Activated CD4-positive, alpha-beta memory T cell treated with anti-CD3 and anti-CD28 coated beads, Interleukin-2, amount 10 ng/mL, durations not matched to agents 7 days and 5 days (primary cell): Measurements from ENCODE around the gene ADPRHL1. TPM values are rescaled to one million over a fixed set of nuclear protein-coding genes. Genes with fewer than 3 reads are reported as not detected.

Source experiments
- CTCF ChIA-PET: fragments of 350-600 bp; sonication (Branson Sonifier 250); formaldehyde crosslinking; loops from one replicate; lab custom pipeline; 2021; ENCODE audit warnings: antibody characterized with exemption, inconsistent platforms; lab: Charles Lee
- POLR2A ChIA-PET: fragments of 350-600 bp; sonication (Branson Sonifier 250); formaldehyde crosslinking; loops from one replicate; lab custom pipeline; 2021; ENCODE audit warnings: antibody characterized with exemption; lab: Charles Lee
- DNase-seq: peaks from one replicate; pipeline ENCODE4 v3.0.0-alpha.2; 2020
- H3K27ac Mint-ChIP-seq: one replicate; pipeline ENCODE4 v1.8.0; 2021; ENCODE audit warnings: mild to moderate bottlenecking, mixed read lengths
- H3K27me3 Mint-ChIP-seq: one replicate; pipeline ENCODE4 v1.8.0; 2021; ENCODE audit warnings: mixed read lengths
- H3K36me3 Mint-ChIP-seq: one replicate; pipeline ENCODE4 v1.8.0; 2021; ENCODE audit warnings: low read depth, mixed read lengths
- H3K4me1 Mint-ChIP-seq: one replicate; pipeline ENCODE4 v1.8.0; 2021; ENCODE audit warnings: mixed read lengths
- H3K4me3 Mint-ChIP-seq: one replicate; pipeline ENCODE4 v1.8.0; 2021; ENCODE audit warnings: mild to moderate bottlenecking, mixed read lengths
- H3K9me3 Mint-ChIP-seq: one replicate; pipeline ENCODE4 v1.8.0; 2021; ENCODE audit warnings: mixed read lengths
- total RNA-seq, 2 experiments: library from RNA; stranded (reverse); gene quantifications; one replicate each; pipeline ENCODE4 v1.2.3, GENCODE V29; 2021

Gene ADPRHL1
- under 1 TPM; 0.71 to 0.75 TPM for total RNA-seq

DNA sequence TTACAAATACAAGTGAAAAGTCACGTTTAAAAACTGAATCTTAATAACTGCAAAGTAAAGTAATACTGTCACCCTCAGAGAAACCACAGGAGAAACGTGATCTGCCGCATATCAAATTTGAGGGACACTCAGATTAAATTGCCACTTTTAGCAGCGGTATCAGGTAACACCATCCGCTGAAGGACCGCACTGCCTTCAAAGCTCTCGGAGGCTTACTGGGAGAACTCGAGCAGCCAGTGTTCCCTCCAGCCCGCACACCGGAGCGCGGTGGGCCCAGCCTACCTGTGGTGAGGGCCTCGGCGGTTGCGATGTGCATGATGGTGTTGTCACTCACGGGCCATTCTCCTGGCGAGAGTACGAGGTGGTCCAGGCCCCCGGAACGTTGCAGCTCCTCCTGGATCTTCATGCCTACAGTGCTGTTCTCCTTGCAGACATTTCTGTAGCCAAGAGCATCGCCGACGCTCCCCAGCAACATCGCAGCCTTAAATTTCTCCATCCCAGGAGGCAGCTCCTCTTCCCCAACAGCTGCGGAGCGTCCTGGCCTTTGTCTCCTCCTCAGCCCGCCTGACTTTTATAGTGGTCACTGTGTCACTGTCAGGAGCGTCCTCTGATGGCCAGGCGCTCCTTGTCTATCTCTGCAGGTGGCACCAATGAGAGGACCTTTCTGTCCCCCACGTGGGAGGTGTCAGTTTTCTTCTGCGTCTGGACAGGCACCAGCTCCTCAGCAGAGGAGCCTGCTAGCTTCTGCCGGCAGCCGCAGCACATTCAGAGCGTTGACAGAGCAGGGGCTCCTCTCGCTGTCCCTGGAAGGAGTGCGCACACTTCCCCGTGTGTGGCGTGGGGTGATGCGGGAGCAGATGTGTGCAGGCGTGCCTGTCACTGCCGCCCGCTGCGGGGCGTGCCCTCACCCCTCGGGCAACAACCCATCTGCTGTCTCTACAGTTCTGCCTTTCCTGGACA, at the start of gene ADPRHL1:
ADPRHL1 (minus strand) TSS at position 547 of the 960 bp plus-strand sequence; CDS start at position 496, 51 bp downstream.
- ChIA-PET POLR2A (interaction anchor here (1.6 kb wide), 1 partner anchor 36 kb away, joined by 4 read pairs; no protein-coding TSS in a partner anchor), CTCF (no interaction called here)
- no peak within 1 kb of the TSS for H3K27ac Mint-ChIP-seq
- peaks cover 3% of the 10 kb centered on the region for H3K36me3 Mint-ChIP-seq
- no peaks in the 10 kb centered on the region for H3K27me3 Mint-ChIP-seq
- H3K9me3 Mint-ChIP-seq = no peaks in the 10 kb centered on the region
- no peaks in the 10 kb centered on the region for H3K4me1 Mint-ChIP-seq
- no peak within 1 kb of the TSS for H3K4me3 Mint-ChIP-seq
- DNase-seq = no peak

DNA sequence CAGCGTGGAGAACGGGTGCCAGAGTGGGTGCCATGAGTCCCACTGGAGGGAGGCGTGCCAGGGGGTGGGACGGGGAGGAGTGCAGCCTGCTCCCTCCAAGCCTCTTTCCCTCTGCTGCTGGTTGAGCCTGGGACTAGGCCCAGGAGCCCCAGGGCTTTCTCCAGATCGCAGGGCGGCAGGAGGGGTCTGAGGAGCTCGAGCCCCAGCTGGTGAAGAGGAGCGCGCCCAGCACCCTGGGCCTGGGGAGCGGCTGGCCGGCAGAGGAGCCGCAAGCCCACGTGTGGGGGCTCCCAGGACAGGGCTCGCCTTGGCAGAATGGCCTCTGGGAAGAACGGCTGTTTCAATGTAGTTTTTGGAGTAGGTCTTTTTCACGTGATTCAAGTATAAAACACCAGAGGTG, 49.4 kb upstream of the ADPRHL1 start:
- Mint-ChIP-seq H3K27me3 (no peaks in the 10 kb centered on the region), H3K9me3 (no peaks in the 10 kb centered on the region), H3K4me3 (no peak overlapping the region), H3K27ac (no peak overlapping the region), H3K4me1 (no peaks in the 10 kb centered on the region), H3K36me3 (peaks cover 45% of the 10 kb centered on the region)
- DNase-seq = no peak
- ChIA-PET POLR2A (no interaction called here), CTCF (no interaction called here)

DNA sequence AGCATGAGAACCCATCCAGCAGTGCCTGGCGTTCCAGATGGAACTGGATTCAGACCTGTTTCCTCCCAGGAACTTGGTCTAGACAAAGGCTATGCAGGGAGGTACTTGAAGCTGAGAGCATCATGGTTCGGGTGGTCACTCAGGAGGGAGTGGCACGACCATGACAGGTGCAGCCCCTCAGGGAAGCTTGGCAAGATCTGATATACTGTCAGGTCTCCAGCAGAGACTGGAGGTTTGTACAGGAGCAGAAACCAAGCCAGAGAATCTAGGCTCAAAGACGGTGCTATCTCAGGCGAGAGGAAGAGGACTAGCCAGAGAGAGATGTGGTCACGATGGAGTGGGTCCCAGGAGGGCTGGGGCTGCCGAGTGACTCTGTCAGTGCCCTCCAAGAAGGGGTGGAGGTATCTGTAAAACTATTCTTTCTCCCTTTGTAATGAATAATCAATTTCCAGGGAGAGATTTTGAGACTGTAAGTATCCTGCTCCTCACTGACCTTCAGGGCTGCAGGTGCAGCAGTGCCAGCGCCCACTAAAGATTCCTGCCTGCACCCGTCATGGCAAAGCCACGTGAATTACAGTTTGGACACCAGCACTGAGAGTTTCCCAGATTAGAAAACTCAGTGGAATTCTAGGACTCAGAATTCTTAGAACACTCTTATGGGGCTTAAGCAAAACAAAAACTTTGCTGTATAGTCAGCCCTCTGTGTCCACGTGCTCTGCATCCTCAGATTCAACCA, 47.4 kb upstream of the ADPRHL1 start:
- ChIA-PET CTCF (no interaction called here), POLR2A (interaction anchor here (1.3 kb wide), 1 partner anchor 10 kb away, joined by 3 read pairs; the partner anchor contains the start of gene DCUN1D2)
- Mint-ChIP-seq H3K9me3 (no peaks in the 10 kb centered on the region), H3K4me3 (no peak overlapping the region), H3K4me1 (peaks cover 9% of the 10 kb centered on the region), H3K27me3 (no peaks in the 10 kb centered on the region), H3K36me3 (peaks cover 60% of the 10 kb centered on the region), H3K27ac (no peak overlapping the region)
- no peak for DNase-seq

DNA sequence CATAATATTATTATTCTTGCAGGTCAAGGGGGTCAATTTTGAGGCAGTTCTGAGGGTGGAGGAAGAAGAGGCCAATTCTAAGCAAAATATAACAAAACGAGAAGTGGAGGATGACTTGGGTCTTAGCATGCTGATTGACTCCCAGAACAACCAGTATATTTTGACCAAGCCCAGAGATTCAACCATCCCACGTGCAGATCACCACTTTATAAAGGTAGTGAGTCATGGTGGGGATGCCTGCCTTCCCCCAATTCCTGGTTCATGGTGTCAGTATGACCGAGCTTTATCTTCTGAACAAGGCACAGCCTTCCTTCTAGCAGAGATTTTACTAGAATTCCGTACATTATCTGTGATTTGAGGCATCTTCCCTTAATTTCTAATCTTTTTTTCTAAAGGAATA, 46.6 kb upstream of the ADPRHL1 start:
- Mint-ChIP-seq H3K27ac (no peak overlapping the region), H3K4me1 (peaks cover 16% of the 10 kb centered on the region), H3K27me3 (no peaks in the 10 kb centered on the region), H3K9me3 (no peaks in the 10 kb centered on the region), H3K4me3 (no peak overlapping the region), H3K36me3 (peaks cover 62% of the 10 kb centered on the region)
- POLR2A ChIA-PET = interaction anchor here (1.3 kb wide), 1 partner anchor 10 kb away, joined by 3 read pairs; the partner anchor contains the start of gene DCUN1D2
- DNase-seq = no peak
- CTCF ChIA-PET = no interaction called here

GRCh38 chr13:113498905-113499304, 45.6 kb upstream of the ADPRHL1 start:
- H3K9me3 Mint-ChIP-seq = no peaks in the 10 kb centered on the region
- CTCF ChIA-PET = no interaction called here

DNA sequence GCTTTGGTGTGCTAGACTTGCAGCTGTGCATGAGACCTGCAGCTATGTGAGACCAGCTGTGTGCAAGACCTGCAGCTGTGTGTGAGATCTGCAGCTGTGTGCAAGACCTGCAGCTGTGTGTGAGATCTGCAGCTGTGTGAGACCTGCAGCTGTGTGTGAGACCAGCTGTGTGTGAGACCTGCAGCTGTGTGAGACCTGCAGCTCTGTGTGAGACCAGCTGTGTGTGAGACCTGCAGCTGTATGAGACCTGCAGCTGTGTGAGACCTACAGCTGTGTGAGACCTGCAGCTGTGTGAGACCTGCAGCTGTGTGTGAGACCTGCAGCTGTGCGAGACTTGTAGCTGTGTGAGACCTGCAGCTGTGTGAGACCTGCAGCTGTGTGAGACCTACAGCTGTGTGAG, 43.9 kb upstream of the ADPRHL1 start:
- ChIA-PET POLR2A (no interaction called here), CTCF (no interaction called here)
- Mint-ChIP-seq H3K27me3 (no peaks in the 10 kb centered on the region), H3K27ac (no peak overlapping the region), H3K4me1 (peaks cover 39% of the 10 kb centered on the region), H3K4me3 (no peak overlapping the region), H3K9me3 (no peaks in the 10 kb centered on the region), H3K36me3 (peaks cover 53% of the 10 kb centered on the region)
- DNase-seq = no peak

More at GRCh38 chr13:113498905-113499304, 45.6 kb upstream of the ADPRHL1 start:
- Mint-ChIP-seq H3K4me3 (no peak overlapping the region), H3K27ac (no peak overlapping the region), H3K27me3 (no peaks in the 10 kb centered on the region), H3K36me3 (peaks cover 57% of the 10 kb centered on the region), H3K4me1 (peaks cover 25% of the 10 kb centered on the region)
- DNase-seq = no peak
- POLR2A ChIA-PET = no interaction called here

DNA sequence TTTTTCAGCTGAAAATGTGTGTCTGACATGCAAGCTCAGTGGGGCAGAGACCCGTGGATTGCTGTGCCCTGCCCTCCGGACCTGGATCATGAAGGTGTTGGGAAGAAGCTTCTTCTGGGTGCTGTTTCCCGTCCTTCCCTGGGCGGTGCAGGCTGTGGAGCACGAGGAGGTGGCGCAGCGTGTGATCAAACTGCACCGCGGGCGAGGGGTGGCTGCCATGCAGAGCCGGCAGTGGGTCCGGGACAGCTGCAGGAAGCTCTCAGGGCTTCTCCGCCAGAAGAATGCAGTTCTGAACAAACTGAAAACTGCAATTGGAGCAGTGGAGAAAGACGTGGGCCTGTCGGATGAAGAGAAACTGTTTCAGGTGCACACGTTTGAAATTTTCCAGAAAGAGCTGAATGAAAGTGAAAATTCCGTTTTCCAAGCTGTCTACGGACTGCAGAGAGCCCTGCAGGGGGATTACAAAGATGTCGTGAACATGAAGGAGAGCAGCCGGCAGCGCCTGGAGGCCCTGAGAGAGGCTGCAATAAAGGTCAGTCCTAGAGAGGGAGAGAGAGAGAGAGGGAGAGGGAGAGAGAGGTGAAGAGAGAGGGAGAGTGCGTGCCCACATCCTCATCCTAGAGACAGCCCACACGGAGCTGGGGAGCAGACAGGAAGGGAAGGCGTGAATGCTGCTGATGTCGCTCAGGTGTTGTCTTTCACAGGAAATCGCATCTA, 42.4 kb upstream of the ADPRHL1 start:
- Mint-ChIP-seq H3K36me3 (peaks cover 50% of the 10 kb centered on the region), H3K27ac (no peak overlapping the region)
- POLR2A ChIA-PET = interaction anchor here (1.1 kb wide), 1 partner anchor 10 kb away, joined by 3 read pairs; no protein-coding TSS in a partner anchor

DNA sequence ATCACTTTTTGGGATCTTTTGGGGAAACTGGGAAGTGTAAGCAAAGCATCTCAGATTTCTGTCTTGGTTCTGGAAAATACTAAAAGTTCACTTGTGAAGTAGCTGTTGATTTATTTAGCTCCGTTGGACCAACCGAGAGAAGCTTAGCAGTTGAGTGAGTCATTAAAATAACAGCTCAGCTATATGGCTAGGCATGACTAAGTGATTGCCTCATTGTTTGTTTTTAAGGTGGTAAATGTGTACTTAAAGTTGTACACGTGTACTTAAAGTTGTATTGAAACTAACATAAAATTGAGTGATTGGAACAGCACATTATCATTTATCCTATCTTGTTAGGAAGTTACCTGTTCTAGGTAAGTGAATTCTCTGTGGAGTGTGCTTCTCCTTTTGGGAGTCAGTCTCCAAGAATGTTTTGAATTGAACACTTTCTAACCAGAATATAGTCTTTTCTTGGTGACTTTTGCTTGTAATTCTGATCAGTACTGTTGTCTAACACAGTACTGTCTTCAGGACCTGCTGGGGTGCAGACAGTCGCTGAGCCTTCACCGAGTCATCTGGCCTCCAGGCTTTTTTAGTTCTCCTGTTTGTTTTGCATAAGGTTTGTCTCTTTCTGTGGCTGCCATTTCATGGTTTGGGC, 40.1 kb upstream of the ADPRHL1 start:
- H3K9me3 Mint-ChIP-seq = no peaks in the 10 kb centered on the region
- CTCF ChIA-PET = no interaction called here
- POLR2A ChIA-PET = interaction anchor here (0.7 to 1.8 kb wide), 2 partner anchors 94 to 283 kb away, joined by 3 to 6 read pairs; partner anchors contain the start of gene CUL4A

More for the DNA sequence above, 42.4 kb upstream of the ADPRHL1 start:
- peaks cover 46% of the 10 kb centered on the region for H3K4me1 Mint-ChIP-seq
- no peak for DNase-seq
- CTCF ChIA-PET = no interaction called here
- no peaks in the 10 kb centered on the region for H3K27me3 Mint-ChIP-seq
- no peaks in the 10 kb centered on the region for H3K9me3 Mint-ChIP-seq
- no peak overlapping the region for H3K4me3 Mint-ChIP-seq

GRCh38 chr13:113491982-113492381, 38.7 kb upstream of the ADPRHL1 start:
- no peak for DNase-seq
- Mint-ChIP-seq H3K36me3 (peaks cover 21% of the 10 kb centered on the region), H3K27ac (peak overlapping the region; percentile 77), H3K4me1 (peaks cover 70% of the 10 kb centered on the region), H3K27me3 (no peaks in the 10 kb centered on the region), H3K4me3 (peak overlapping the region; percentile 76), H3K9me3 (no peaks in the 10 kb centered on the region)
- CTCF ChIA-PET = no interaction called here
- POLR2A ChIA-PET = no interaction called here

More for the DNA sequence above, 40.1 kb upstream of the ADPRHL1 start:
- DNase-seq = no peak
- Mint-ChIP-seq H3K4me1 (peaks cover 62% of the 10 kb centered on the region), H3K27ac (peak overlapping the region; percentile 77), H3K36me3 (peaks cover 31% of the 10 kb centered on the region), H3K27me3 (no peaks in the 10 kb centered on the region), H3K4me3 (peak overlapping the region; percentile 44)

DNA sequence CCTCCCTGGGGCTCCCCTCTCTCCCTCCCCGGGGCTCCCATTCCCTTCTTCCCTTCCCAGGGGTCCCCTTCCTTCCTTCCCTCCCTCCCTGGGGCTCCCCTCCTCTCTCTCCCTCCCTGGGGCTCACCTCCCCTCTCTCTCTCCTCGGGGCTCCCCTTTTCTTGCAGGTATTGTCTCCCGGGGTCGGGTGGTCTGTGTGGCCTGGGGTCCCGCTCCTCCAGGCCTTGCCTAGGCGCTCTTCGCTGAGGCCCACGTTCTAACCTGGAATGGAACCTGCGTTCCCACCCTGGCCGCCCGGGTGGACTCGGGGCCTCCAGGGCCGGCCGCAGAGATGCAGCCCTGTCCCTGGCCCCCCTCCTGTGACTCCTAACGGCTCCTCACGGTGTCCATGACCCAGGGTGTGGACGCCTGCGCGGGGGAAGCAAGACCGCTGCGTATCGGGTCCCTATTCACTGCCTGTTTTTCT, 38.2 kb upstream of the ADPRHL1 start:
- Mint-ChIP-seq H3K27me3 (no peaks in the 10 kb centered on the region), H3K4me3 (peak overlapping the region; percentile 76), H3K36me3 (peaks cover 17% of the 10 kb centered on the region), H3K27ac (peak overlapping the region; percentile 77), H3K4me1 (peaks cover 69% of the 10 kb centered on the region), H3K9me3 (no peaks in the 10 kb centered on the region)
- no peak for DNase-seq
- POLR2A ChIA-PET = no interaction called here
- CTCF ChIA-PET = no interaction called here

GRCh38 chr13:113490496-113491417, 37.5 kb upstream of the ADPRHL1 start, which contains the start of gene DCUN1D2:
TSS of gene DCUN1D2 (minus strand) at chr13:113490711. CDS start at chr13:113490669, 42 bp downstream.
- ChIA-PET CTCF (interaction anchor here (1.4 kb wide), 1 partner anchor 97 kb away, joined by 3 read pairs; no protein-coding TSS in a partner anchor), POLR2A (interaction anchor here (0.8 to 2.5 kb wide), 6 partner anchors 10 to 281 kb away, joined by 3 to 13 read pairs (median 5); partner anchors contain the start of gene CUL4A)
- H3K36me3 Mint-ChIP-seq = peaks cover 13% of the 10 kb centered on the region
- peak within 1 kb of the TSS; percentile 93 for H3K4me3 Mint-ChIP-seq
- DNase-seq = peak; percentile 81
- H3K9me3 Mint-ChIP-seq = no peaks in the 10 kb centered on the region
- peaks cover 63% of the 10 kb centered on the region for H3K4me1 Mint-ChIP-seq
- no peaks in the 10 kb centered on the region for H3K27me3 Mint-ChIP-seq
- H3K27ac Mint-ChIP-seq = peak within 1 kb of the TSS; percentile 79
